HCT116 (cell line): Measurements from ENCODE around the gene PTGIS. TPM values are rescaled to one million over a fixed set of nuclear protein-coding genes. Genes with fewer than 3 reads are reported as not detected.

Experiments
- ATAC-seq: fragments of 200-7000 bp; cut with Tn5 transposase; 2 replicates; pipeline ENCODE4 v1.9.1; 2020; ENCODE audit warnings: mild to moderate bottlenecking, moderate library complexity
- BruUV-seq: library from RNA; stranded (reverse); fragments of 400-500 nt; replicated peaks from 2 replicates; lab custom pipeline; 2021; lab: Mats Ljungman, UMichigan
- CTCF ChIA-PET: fragments of 300-600 bp; sonication (Branson Sonifier 250); formaldehyde crosslinking; loops from one replicate; lab custom pipeline; 2021; ENCODE audit warnings: antibody characterized with exemption; lab: Charles Lee
- POLR2A ChIA-PET: fragments of 300-600, 350-600 bp; sonication (Branson Sonifier 250); formaldehyde crosslinking; loops from one replicate; lab custom pipeline; 2021; ENCODE audit warnings: antibody characterized with exemption; lab: Charles Lee
- RAD21 ChIA-PET, 2 experiments: fragments of 300-600 bp; sonication (Branson Sonifier 250); formaldehyde crosslinking; loops; one replicate each; lab custom pipeline; 2023; ENCODE audit warnings: low total read pairs in 2 of 2; ENCODE audit not compliant: uncharacterized antibody in 2 of 2, unreplicated experiment in 2 of 2, low non-redundant PET in 1 of 2; lab: Charles Lee
- DNase-seq: peaks from one replicate; pipeline ENCODE4 v3.0.0-alpha.2; 2010; ENCODE audit warnings: low read depth, low spot score
- H2AFZ ChIP-seq: fragments of 200-600 bp; shearing (Covaris generic), sonication (generic); 2 replicates; pipeline ENCODE4 v1.6.1; 2017; ENCODE audit warnings: low read depth, mixed run types, mixed read lengths, antibody characterized with exemption, low read length; ENCODE audit not compliant: poor library complexity, severe bottlenecking
- H3K27ac ChIP-seq: 2 replicates; pipeline ENCODE4 v1.5.1; 2012; ENCODE audit warnings: low read depth, low read length
- H3K27me3 ChIP-seq: fragments of 200-600 bp; sonication (generic); 2 replicates; pipeline ENCODE4 v1.6.1; 2016; ENCODE audit warnings: mixed run types, low read length, mixed read lengths; ENCODE audit not compliant: insufficient read depth
- H3K36me3 ChIP-seq, 2 experiments: fragments of 200-500 bp in 1 of 2; fragments of 200-600 bp in 1 of 2; sonication (Bioruptor generic) in 1 of 2; sonication (generic) in 1 of 2; 2 replicates each; pipeline versions ENCODE4 v1.5.1 to v1.6.1; 2014 to 2016; ENCODE audit warnings: low read length in 2 of 2, inconsistent platforms in 1 of 2, mixed read lengths in 1 of 2, mixed run types in 1 of 2; ENCODE audit not compliant: insufficient read depth in 2 of 2, control insufficient read depth in 1 of 2
- H3K4me1 ChIP-seq, 2 experiments: fragments of 200-600 bp in 1 of 2; sonication (generic) in 1 of 2; 2 replicates each; pipeline versions ENCODE4 v1.5.1 to v1.6.1; 2012 to 2017; ENCODE audit warnings: low read length in 2 of 2, inconsistent platforms in 1 of 2, mild to moderate bottlenecking in 1 of 2, mixed read lengths in 1 of 2, mixed run types in 1 of 2, moderate library complexity in 1 of 2; ENCODE audit not compliant: insufficient read depth in 2 of 2, control insufficient read depth in 1 of 2
- H3K4me2 ChIP-seq: fragments of 200-600 bp; sonication (generic); 2 replicates; pipeline ENCODE4 v1.6.1; 2017; ENCODE audit warnings: mixed run types, low read length, mixed read lengths
- H3K4me3 ChIP-seq, 2 experiments: fragments of 200-600 bp in 1 of 2; sonication (generic) in 1 of 2; replicated peaks in 1 of 2; 2 replicates each; pipeline ENCODE4 v1.5.1; 2011 to 2016; ENCODE audit warnings: low read length in 2 of 2, control low read depth in 1 of 2, low read depth in 1 of 2, mild to moderate bottlenecking in 1 of 2, mixed read lengths in 1 of 2, mixed run types in 1 of 2
- H3K79me2 ChIP-seq: fragments of 200-600 bp; sonication (generic); 2 replicates; pipeline ENCODE4 v1.6.1; 2017; ENCODE audit warnings: mild to moderate bottlenecking, mixed run types, low read length, moderate library complexity, mixed read lengths; ENCODE audit not compliant: insufficient read depth
- H3K9ac ChIP-seq: fragments of 200-600 bp; sonication (generic); 2 replicates; pipeline ENCODE4 v1.6.1; 2016; ENCODE audit warnings: low read length, mixed read lengths
- H3K9me2 ChIP-seq: fragments of 200-600 bp; sonication (generic), shearing (Covaris generic); 2 replicates; pipeline ENCODE4 v1.6.1; 2017; ENCODE audit warnings: mixed run types, mild to moderate bottlenecking, moderate library complexity; ENCODE audit not compliant: insufficient read depth
- H3K9me3 ChIP-seq, 2 experiments: fragments of 200-500 bp in 1 of 2; fragments of 200-600 bp in 1 of 2; sonication (Bioruptor generic) in 1 of 2; sonication (generic) in 1 of 2; 2 replicates each; pipeline ENCODE4 v1.6.1; 2014 to 2017; ENCODE audit warnings: low read length in 2 of 2, mixed read lengths in 2 of 2, inconsistent platforms in 1 of 2, low read depth in 1 of 2, mild to moderate bottlenecking in 1 of 2, mixed run types in 1 of 2, moderate library complexity in 1 of 2; ENCODE audit not compliant: control insufficient read depth in 1 of 2, insufficient read depth in 1 of 2
- H4K20me1 ChIP-seq: fragments of 200-600 bp; sonication (generic), shearing (Covaris generic); 2 replicates; pipeline ENCODE4 v1.6.1; 2017; ENCODE audit warnings: mixed run types, mild to moderate bottlenecking, moderate library complexity; ENCODE audit not compliant: insufficient read depth
- CBX3 ChIP-seq: IDR thresholded peaks from 2 replicates; pipeline ENCODE4 v1.6.1; 2012; ENCODE audit warnings: low read depth
- CEBPB ChIP-seq: IDR thresholded peaks from 2 replicates; pipeline ENCODE4 v1.6.1; 2012; ENCODE audit warnings: low read depth
- EGR1 ChIP-seq: IDR thresholded peaks from 2 replicates; pipeline ENCODE4 v1.6.1; 2012; ENCODE audit warnings: low read depth
- ELF1 ChIP-seq: IDR thresholded peaks from 2 replicates; pipeline ENCODE4 v1.6.1; 2012; ENCODE audit warnings: low read depth, borderline replicate concordance
- EZH2 ChIP-seq: fragments of 200-600 bp; sonication (generic); IDR thresholded peaks from 2 replicates; pipeline ENCODE4 v1.6.1; 2017; ENCODE audit warnings: antibody characterized with exemption, mixed run types
- EZH2phosphoT487 ChIP-seq: fragments of 200-600 bp; IDR thresholded peaks from 2 replicates; pipeline ENCODE4 v1.6.1; 2018; ENCODE audit warnings: antibody characterized with exemption, borderline replicate concordance
- FOSL1 ChIP-seq: IDR thresholded peaks from 2 replicates; pipeline ENCODE4 v1.6.1; 2012; ENCODE audit warnings: low read depth
- JUND ChIP-seq: IDR thresholded peaks from 2 replicates; pipeline ENCODE4 v1.6.1; 2012
- MAX ChIP-seq: IDR thresholded peaks from 2 replicates; pipeline ENCODE4 v1.6.1; 2012
- POLR2AphosphoS5 ChIP-seq: IDR thresholded peaks from 2 replicates; pipeline ENCODE4 v1.6.1; 2011; ENCODE audit warnings: mild to moderate bottlenecking, low read depth, low read length, moderate library complexity
- REST ChIP-seq: IDR thresholded peaks from 2 replicates; pipeline ENCODE4 v1.6.1; 2012; ENCODE audit warnings: low read depth
- SIN3A ChIP-seq: IDR thresholded peaks from 2 replicates; pipeline ENCODE4 v1.6.1; 2012; ENCODE audit warnings: low read depth
- SRF ChIP-seq: IDR thresholded peaks from 2 replicates; pipeline ENCODE4 v1.6.1; 2012; ENCODE audit warnings: low read depth
- TCF7L2 ChIP-seq: IDR thresholded peaks from 2 replicates; pipeline ENCODE4 v1.7.0; 2011; ENCODE audit warnings: borderline replicate concordance, inconsistent platforms; ENCODE audit not compliant: insufficient read depth, insufficient read length; ENCODE audit errors: extremely low read depth
- ZFX ChIP-seq: fragments of 450-650 bp; IDR thresholded peaks from 2 replicates; pipeline ENCODE4 v1.6.1; 2017
- ZNF274 ChIP-seq: fragments of 200-500 bp; sonication (Bioruptor generic); IDR thresholded peaks from 2 replicates; pipeline ENCODE4 v1.6.1; 2014; ENCODE audit warnings: mild to moderate bottlenecking, low read depth, low read length, inconsistent platforms
- intact Hi-C: fragments of 100-400 bp; cut with micrococcal nuclease; formaldehyde crosslinking; loops from 2 replicates; pipeline ENCODE4 v1.10.0; 2022
- total RNA-seq: library from RNA; stranded (reverse); gene quantifications from one replicate; pipeline ENCODE4 v1.2.1, GENCODE V29; 2021; ENCODE audit not compliant: unreplicated experiment

Gene PTGIS
- total RNA-seq, 1 experiment from 2014 or later, result 0.25 TPM

- H3K4me2 ChIP-seq, result no peak overlapping the region
- no peaks in the 10 kb centered on the region for H3K27me3 ChIP-seq
- no TSS peak for BruUV-seq
- no peaks in the 10 kb centered on the region for H3K9me2 ChIP-seq
- ATAC-seq, result no peak
- H4K20me1 ChIP-seq, result no peaks in the 10 kb centered on the region
- no peaks in the 10 kb centered on the region for H3K79me2 ChIP-seq
- no peak overlapping the region for H3K27ac ChIP-seq
- peaks cover 4 to 15% of the 10 kb centered on the region in 2 experiments; a peak in 2 of 4 replicates for H3K9me3 ChIP-seq
- no peaks in the 10 kb centered on the region for H3K4me1 ChIP-seq
- TF ChIP-seq ELF1 (no peak), JUND (no peak), SRF (no peak), EZH2phosphoT487 (no peak), CEBPB (no peak), EGR1 (no peak), TCF7L2 (no peak)
- TF ChIP-seq, all 23 proteins: peak for 0
- Histone ChIP-seq H2AFZ (no peak overlapping the region), H3K9ac (no peak overlapping the region), H3K4me3 (no peak overlapping the region), H3K36me3 (no peaks in the 10 kb centered on the region)
- ChIA-PET RAD21 (interaction anchor here in 1 of 2 experiments (0.6 kb wide), 1 partner anchor 372 kb away, joined by 5 read pairs; no protein-coding TSS in a partner anchor), CTCF (no interaction called here), POLR2A (no interaction called here)
- DNase-seq, result no peak
- intact Hi-C loops, result loop anchor here (5.0 kb wide), 1 partner anchor 343 kb away; no protein-coding TSS in a partner anchor
These were observed 23.4 kb downstream of the PTGIS start for GRCh38 chr20:49544535-49544934.

GRCh38 chr20:49543858-49544437 lies 24.0 kb downstream of the PTGIS start:
- POLR2A ChIA-PET, result no interaction called here

More at GRCh38 chr20:49543858-49544437, 24.0 kb downstream of the PTGIS start:
- intact Hi-C loops, result loop anchor here (5.0 kb wide), 1 partner anchor 343 kb away; no protein-coding TSS in a partner anchor
- no peak overlapping the region for H3K9ac ChIP-seq
- no peak for DNase-seq
- no peaks in the 10 kb centered on the region for H3K4me1 ChIP-seq
- TF ChIP-seq CBX3, result no peak
- TF ChIP-seq JUND, result no peak
- TF ChIP-seq SIN3A, result no peak
- no peak for TF ChIP-seq POLR2AphosphoS5
- TF ChIP-seq EGR1, result no peak
- TF ChIP-seq TCF7L2, result no peak
- TF ChIP-seq SRF, result no peak
- no peak for TF ChIP-seq MAX
- no peak for TF ChIP-seq ZFX
- no peak for TF ChIP-seq EZH2phosphoT487
- no peak for TF ChIP-seq REST
- TF ChIP-seq EZH2, result no peak
- TF ChIP-seq ZNF274, result no peak
- TF ChIP-seq FOSL1, result no peak
- no peak overlapping the region for H2AFZ ChIP-seq
- no peak for ATAC-seq
- no peaks in the 10 kb centered on the region for H3K9me2 ChIP-seq
- no peak overlapping the region for H3K27ac ChIP-seq
- no peak overlapping the region for H3K4me2 ChIP-seq
- H3K27me3 ChIP-seq, result no peaks in the 10 kb centered on the region
- ChIA-PET CTCF (interaction anchor here (2.9 kb wide), 1 partner anchor 66 kb away, joined by 66 read pairs; no protein-coding TSS in a partner anchor), RAD21 (no interaction called here)
- H3K79me2 ChIP-seq, result no peaks in the 10 kb centered on the region
- H4K20me1 ChIP-seq, result no peaks in the 10 kb centered on the region
- BruUV-seq, result no TSS peak
- H3K4me3 ChIP-seq, result no peak overlapping the region
- H3K36me3 ChIP-seq, result no peaks in the 10 kb centered on the region
- peaks cover 4 to 15% of the 10 kb centered on the region in 2 experiments; a peak in 2 of 4 replicates for H3K9me3 ChIP-seq
